B cell (primary cell): ENCODE data around the gene XRCC1. TPM values are rescaled to one million over a fixed set of nuclear protein-coding genes. Genes with fewer than 3 reads are reported as not detected.

Experiments used
- ATAC-seq: fragments of 200-7000 bp; cut with Tn5 transposase; one replicate; pipeline ENCODE4 v1.10.0; 2021; ENCODE audit warnings: low read depth, mild to moderate bottlenecking, moderate number of reproducible peaks, moderate library complexity
- CTCF ChIA-PET: fragments of 350-600 bp; sonication (Branson Sonifier 250); formaldehyde crosslinking; loops from one replicate; lab custom pipeline; 2021; ENCODE audit warnings: antibody characterized with exemption, inconsistent platforms; lab: Charles Lee
- POLR2A ChIA-PET: fragments of 350-600 bp; sonication (Branson Sonifier 250); formaldehyde crosslinking; loops from one replicate; lab custom pipeline; 2021; ENCODE audit warnings: antibody characterized with exemption; lab: Charles Lee
- DNase-seq: peaks from one replicate; pipeline ENCODE4 v3.0.0; 2013
- H2AFZ ChIP-seq: 2 replicates; pipeline ENCODE4 v1.6.1; 2012; ENCODE audit warnings: mild to moderate bottlenecking, low read depth, low read length; ENCODE audit not compliant: insufficient read depth, poor library complexity, severe bottlenecking
- H3K27ac ChIP-seq, 2 donors: 1 replicate in 1 of 2; 2 replicates in 1 of 2; pipeline ENCODE4 v1.5.1; 2012 to 2013; ENCODE audit warnings: low read length in 2 of 2, mild to moderate bottlenecking in 2 of 2, moderate library complexity in 1 of 2
- H3K27me3 ChIP-seq, 4 experiments: fragments of 200-600 bp in 1 of 4; sonication (generic) in 1 of 4; replicated peaks in 1 of 4; 1 replicate in 2 of 4; 2 replicates in 2 of 4; pipeline versions ENCODE4 v1.6.1 to v1.7.0; 2013 to 2016; ENCODE audit warnings: low read length in 3 of 4, mild to moderate bottlenecking in 2 of 4, mixed read lengths in 1 of 4, moderate library complexity in 1 of 4; ENCODE audit not compliant: insufficient read depth in 4 of 4, control insufficient read depth in 3 of 4; ENCODE audit errors: control extremely low read depth in 1 of 4
- H3K36me3 ChIP-seq, 2 experiments: replicated peaks in 1 of 2; 1 replicate in 1 of 2; 2 replicates in 1 of 2; pipeline versions ENCODE4 v1.6.1 to v1.7.1; 2013; ENCODE audit warnings: low read length in 1 of 2; ENCODE audit not compliant: insufficient read depth in 2 of 2, control insufficient read depth in 1 of 2; ENCODE audit errors: control extremely low read depth in 1 of 2, extremely low read depth in 1 of 2
- H3K4me1 ChIP-seq, 2 donors: fragments of 200-600 bp in 1 of 2; sonication (generic) in 1 of 2; 1 replicate in 1 of 2; 2 replicates in 1 of 2; pipeline versions ENCODE4 v1.5.1 to v1.6.1; 2013 to 2017; ENCODE audit warnings: low read length in 2 of 2; ENCODE audit not compliant: control insufficient read depth in 2 of 2, insufficient read depth in 2 of 2
- H3K4me2 ChIP-seq: replicated peaks from 2 replicates; pipeline ENCODE3; 2012; ENCODE audit warnings: mild to moderate bottlenecking, low read depth, low read length; ENCODE audit not compliant: poor library complexity, severe bottlenecking
- H3K4me3 ChIP-seq, 5 experiments: fragments of 200-600 bp in 1 of 5; sonication (generic) in 1 of 5; 1 replicate in 3 of 5; 2 replicates in 2 of 5; pipeline versions ENCODE4 v1.5.1 to v1.7.0; 2011 to 2016; ENCODE audit warnings: low read length in 4 of 5, mild to moderate bottlenecking in 4 of 5, low read depth in 2 of 5, control low read depth in 1 of 5, moderate library complexity in 1 of 5; ENCODE audit not compliant: insufficient read depth in 1 of 5; ENCODE audit errors: control extremely low read depth in 1 of 5, extremely low read depth in 1 of 5
- H3K79me2 ChIP-seq: fragments of 200-600 bp; sonication (generic); one replicate; pipeline ENCODE4 v1.6.0; 2016; ENCODE audit warnings: low read length; ENCODE audit not compliant: control insufficient read depth, insufficient read depth
- H3K9ac ChIP-seq: fragments of 200-600 bp; sonication (generic); 2 replicates; pipeline ENCODE4 v1.6.1; 2017; ENCODE audit warnings: mild to moderate bottlenecking, low read length, moderate library complexity
- H3K9me3 ChIP-seq, 3 donors: one replicate each; pipeline versions ENCODE4 v1.6.1 to v1.7.1; 2013; ENCODE audit warnings: low read length in 2 of 3; ENCODE audit not compliant: control insufficient read depth in 2 of 3, insufficient read depth in 1 of 3; ENCODE audit errors: control extremely low read depth in 1 of 3
- H4K20me1 ChIP-seq: 2 replicates; pipeline ENCODE4 v1.6.0; 2012; ENCODE audit warnings: mild to moderate bottlenecking, low read length; ENCODE audit not compliant: insufficient read depth, control insufficient read depth, poor library complexity, severe bottlenecking
- H3K27ac Mint-ChIP-seq: one replicate; pipeline ENCODE4 v1.8.0; 2021; ENCODE audit warnings: mixed read lengths
- H3K27me3 Mint-ChIP-seq: one replicate; pipeline ENCODE4 v1.8.0; 2021; ENCODE audit warnings: mixed read lengths
- H3K4me1 Mint-ChIP-seq: one replicate; pipeline ENCODE4 v1.8.0; 2021; ENCODE audit warnings: mixed read lengths
- H3K4me3 Mint-ChIP-seq: one replicate; pipeline ENCODE4 v1.8.0; 2021; ENCODE audit warnings: mixed read lengths
- H3K9me3 Mint-ChIP-seq: one replicate; pipeline ENCODE4 v1.8.0; 2022; ENCODE audit warnings: mixed read lengths; ENCODE audit not compliant: insufficient read depth
- EZH2 ChIP-seq: IDR thresholded peaks from 2 replicates; pipeline ENCODE4 v1.6.1; 2012; ENCODE audit warnings: borderline replicate concordance, low read depth, mild to moderate bottlenecking, moderate library complexity, low read length; ENCODE audit not compliant: insufficient read depth, poor library complexity, severe bottlenecking
- WGBS: methylation state at CpG from one replicate; pipeline ENCODE4 v1.1.5; 2013; ENCODE audit warnings: missing lambda C conversion rate; ENCODE audit not compliant: insufficient coverage; 5-methylcytosine and 5-hydroxymethylcytosine counted together
- intact Hi-C: fragments of 100-400 bp; cut with micrococcal nuclease; formaldehyde crosslinking; loops from one replicate; pipeline ENCODE4 v1.10.0; 2022
- polyA plus RNA-seq: library from polyadenylated mRNA; depleted of rRNA; stranded (reverse); fragments of >200 nt; gene quantifications from 2 replicates; pipeline ENCODE4 v1.2.3, GENCODE V29; 2012
- total RNA-seq, 2 donors: library from RNA; stranded (reverse); fragments of 120-200 nt in 1 of 2; gene quantifications; 1 replicate in 1 of 2; 2 replicates in 1 of 2; pipeline versions ENCODE4 v1.2.3 to v1.2.4, GENCODE V29; 2013 to 2022
- TF ChIP-seq, protein P1 (sequence below): fragments of 200-600 bp; IDR thresholded peaks from one replicate; pipeline ENCODE4 v1.8.0; 2022; ENCODE audit warnings: antibody characterized with exemption, mild to moderate bottlenecking

Gene XRCC1
- total and polyA plus RNA-seq, 2 donors (not counting 1 experiment from before 2014, with no cell fraction given), result 34.6 to 38.2 TPM

DNA sequence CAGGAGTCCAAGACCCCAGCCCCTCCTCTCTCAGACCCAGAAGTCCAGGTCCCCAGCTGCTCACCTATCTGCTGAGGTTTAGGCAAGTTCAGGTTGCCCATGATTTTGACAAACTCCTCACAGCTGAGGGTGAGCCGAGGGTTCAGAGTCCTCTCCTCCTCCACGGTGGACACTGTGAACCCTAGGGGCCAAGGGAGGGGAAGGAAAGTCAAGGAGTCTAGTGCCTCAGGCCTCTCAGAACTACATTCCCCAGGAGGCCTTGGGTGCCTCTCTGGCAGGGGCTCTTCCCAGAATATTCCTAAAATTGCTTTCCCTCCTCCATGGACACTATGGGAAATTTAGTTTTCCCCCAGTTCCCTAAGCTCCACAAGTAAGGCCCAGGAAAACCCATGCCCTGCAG, 67.4 kb downstream of the XRCC1 start:
- Histone ChIP-seq H4K20me1 (no peaks in the 10 kb centered on the region), H3K9ac (no peak overlapping the region), H3K4me2 (no peak overlapping the region), H3K4me1 (peaks cover 11 to 17% of the 10 kb centered on the region in 2 donors), H3K4me3 (no peak overlapping the region), H3K27me3 (no peaks in the 10 kb centered on the region), H3K79me2 (no peaks in the 10 kb centered on the region), H3K9me3 (no peaks in the 10 kb centered on the region), H3K27ac (no peak overlapping the region), H3K36me3 (peaks cover 0 to 1% of the 10 kb centered on the region in 2 experiments), H2AFZ (no peak overlapping the region)
- Mint-ChIP-seq H3K27me3 (no peaks in the 10 kb centered on the region), H3K4me3 (no peak overlapping the region), H3K27ac (no peak overlapping the region), H3K4me1 (peaks cover 17% of the 10 kb centered on the region), H3K9me3 (no peaks in the 10 kb centered on the region)
- no CpG with 5 or more reads among the region's 2 CpGs for WGBS
- TF ChIP-seq, protein P1, sequence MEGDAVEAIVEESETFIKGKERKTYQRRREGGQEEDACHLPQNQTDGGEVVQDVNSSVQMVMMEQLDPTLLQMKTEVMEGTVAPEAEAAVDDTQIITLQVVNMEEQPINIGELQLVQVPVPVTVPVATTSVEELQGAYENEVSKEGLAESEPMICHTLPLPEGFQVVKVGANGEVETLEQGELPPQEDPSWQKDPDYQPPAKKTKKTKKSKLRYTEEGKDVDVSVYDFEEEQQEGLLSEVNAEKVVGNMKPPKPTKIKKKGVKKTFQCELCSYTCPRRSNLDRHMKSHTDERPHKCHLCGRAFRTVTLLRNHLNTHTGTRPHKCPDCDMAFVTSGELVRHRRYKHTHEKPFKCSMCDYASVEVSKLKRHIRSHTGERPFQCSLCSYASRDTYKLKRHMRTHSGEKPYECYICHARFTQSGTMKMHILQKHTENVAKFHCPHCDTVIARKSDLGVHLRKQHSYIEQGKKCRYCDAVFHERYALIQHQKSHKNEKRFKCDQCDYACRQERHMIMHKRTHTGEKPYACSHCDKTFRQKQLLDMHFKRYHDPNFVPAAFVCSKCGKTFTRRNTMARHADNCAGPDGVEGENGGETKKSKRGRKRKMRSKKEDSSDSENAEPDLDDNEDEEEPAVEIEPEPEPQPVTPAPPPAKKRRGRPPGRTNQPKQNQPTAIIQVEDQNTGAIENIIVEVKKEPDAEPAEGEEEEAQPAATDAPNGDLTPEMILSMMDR, result no peak
- TF ChIP-seq EZH2, result no peak
- ChIA-PET POLR2A (no interaction called here), CTCF (interaction anchor here (0.5 to 0.9 kb wide), 3 partner anchors 10 to 14 kb away, joined by 3 to 5 read pairs (median 4); no protein-coding TSS in a partner anchor)
- intact Hi-C loops, result no loop called here
- DNase-seq (no peak), ATAC-seq (no peak)

DNA sequence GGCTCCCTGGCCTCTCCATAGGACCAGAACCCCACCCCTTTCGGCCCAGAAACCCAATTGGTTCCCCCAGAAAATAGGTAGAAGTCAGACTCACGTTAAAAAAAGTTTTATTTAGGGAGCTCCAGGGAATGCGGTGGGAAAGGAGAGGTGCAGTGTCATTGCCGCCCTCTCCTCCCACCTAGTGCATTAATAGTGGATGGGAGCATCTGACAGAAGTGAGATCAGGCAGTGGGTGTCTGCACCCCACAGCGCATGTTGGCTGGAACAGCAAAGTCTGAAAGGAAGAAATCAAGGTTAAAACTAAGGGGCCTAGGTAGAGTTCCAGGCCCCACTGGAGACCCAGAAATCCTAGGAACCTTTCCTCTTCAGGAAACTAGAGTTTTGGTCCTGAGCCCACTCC, 68.7 kb downstream of the XRCC1 start:
- ChIA-PET CTCF (interaction anchor here (0.6 to 3.6 kb wide), 3 partner anchors 10 to 59 kb away, joined by 3 to 45 read pairs (median 3); no protein-coding TSS in a partner anchor), POLR2A (no interaction called here)
- Histone ChIP-seq H3K4me1 (peaks cover 12 to 22% of the 10 kb centered on the region in 2 donors), H3K79me2 (no peaks in the 10 kb centered on the region), H2AFZ (no peak overlapping the region), H3K27ac (no peak overlapping the region), H3K36me3 (peaks cover 1 to 2% of the 10 kb centered on the region in 2 experiments), H3K9me3 (no peaks in the 10 kb centered on the region), H3K4me2 (no peak overlapping the region), H4K20me1 (no peaks in the 10 kb centered on the region), H3K27me3 (no peaks in the 10 kb centered on the region), H3K9ac (no peak overlapping the region), H3K4me3 (no peak overlapping the region)
- TF ChIP-seq, protein P1, result no peak
- TF ChIP-seq EZH2, result no peak
- no peak overlapping the region for H3K27ac Mint-ChIP-seq
- ATAC-seq, result no peak
- WGBS, result 90% methylated on average over 2 of the region's 5 CpGs
- no peak overlapping the region for H3K4me3 Mint-ChIP-seq
- H3K27me3 Mint-ChIP-seq, result no peaks in the 10 kb centered on the region
- H3K9me3 Mint-ChIP-seq, result no peaks in the 10 kb centered on the region
- DNase-seq, result no peak
- H3K4me1 Mint-ChIP-seq, result peaks cover 19% of the 10 kb centered on the region
- intact Hi-C loops, result no loop called here
